Measurements from ENCODE around the gene ABCA3. TPM values are rescaled to one million over a fixed set of nuclear protein-coding genes. Genes with fewer than 3 reads are reported as not detected.

ABCA3 gene
- total and polyA plus RNA-seq, 8 donors: 6.8 to 334 (median 12.9) TPM

DNA sequence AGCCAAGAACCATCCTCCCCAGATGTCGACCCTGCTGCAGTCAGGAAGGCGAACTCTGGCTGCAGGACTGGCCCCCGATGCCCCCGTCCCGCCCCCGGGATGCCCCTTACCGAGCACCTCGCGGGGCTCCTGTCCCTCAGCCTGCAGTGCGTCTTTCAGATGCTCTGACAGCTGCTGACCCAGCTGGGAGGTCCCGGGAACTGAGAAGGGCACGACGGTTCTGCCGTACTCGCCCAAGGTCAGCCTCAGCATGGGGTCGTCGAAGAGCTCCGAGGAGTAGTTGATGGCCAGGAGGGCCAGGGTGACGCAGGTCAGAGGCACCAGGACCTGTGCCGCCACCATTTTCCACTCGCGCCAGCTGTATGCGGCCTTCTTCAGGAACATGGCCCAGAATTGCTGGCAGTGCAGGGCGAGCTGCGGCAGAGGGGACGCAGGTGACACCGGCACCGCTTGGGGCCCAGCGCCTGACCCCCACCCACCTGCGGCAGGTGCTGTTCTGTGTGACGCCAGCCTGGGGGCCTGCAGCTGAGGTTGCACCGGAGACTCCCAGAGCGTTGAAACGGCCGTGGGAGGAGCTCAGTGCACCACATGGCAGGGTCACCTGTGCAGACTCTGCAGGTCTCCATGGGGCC, 52.5 kb downstream of the ABCA3 start:
- no peak overlapping the region for H3K27ac ChIP-seq
- no peaks in the 10 kb centered on the region for H3K9me3 ChIP-seq
- no peaks in the 10 kb centered on the region for H3K4me1 ChIP-seq
- DNase-seq (peak in 1 of 4 donors; percentile 63), ATAC-seq (no peak)
- intact Hi-C loops (cut with DNase I): no loop called here
- no peak overlapping the region for H3K4me3 ChIP-seq
- no peaks in the 10 kb centered on the region for H3K27me3 ChIP-seq
- peaks cover 0 to 94% of the 10 kb centered on the region in 2 donors for H3K36me3 ChIP-seq
- no peak for TF ChIP-seq CTCF (IDR thresholded peaks at IDR 0.05)

DNA sequence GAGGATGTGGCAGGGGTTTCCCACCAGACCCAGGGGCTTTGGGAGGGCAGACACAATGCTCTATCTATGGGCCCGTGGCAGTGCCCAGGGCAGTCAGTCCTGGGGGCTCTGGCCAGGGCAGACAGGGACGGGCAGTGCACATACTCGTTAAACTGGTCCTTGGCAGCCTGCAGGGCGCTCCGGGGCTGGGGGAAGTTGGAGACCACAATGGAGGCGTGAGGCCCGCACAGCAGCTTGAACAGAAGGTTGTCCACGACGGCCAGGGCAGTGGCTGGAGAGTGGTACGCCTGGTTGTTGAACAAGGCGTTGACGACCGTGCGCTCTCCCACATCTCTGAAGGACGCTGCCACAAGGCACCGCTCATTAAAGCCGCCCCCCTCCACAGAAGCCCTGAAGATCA, 54.0 kb downstream of the ABCA3 start:
- H3K4me3 ChIP-seq: no peak overlapping the region
- H3K9me3 ChIP-seq: no peaks in the 10 kb centered on the region
- peak in 1 of 4 donors; percentile 65 for DNase-seq
- no peaks in the 10 kb centered on the region for H3K27me3 ChIP-seq
- no peak overlapping the region for H3K27ac ChIP-seq
- ATAC-seq: no peak
- no peaks in the 10 kb centered on the region for H3K4me1 ChIP-seq
- no peak for TF ChIP-seq CTCF (IDR thresholded peaks at IDR 0.05)
- H3K36me3 ChIP-seq: peaks cover 0 to 93% of the 10 kb centered on the region in 2 donors
- intact Hi-C loops (cut with DNase I): no loop called here

GRCh38 chr16:2285731-2286191, 54.8 kb downstream of the ABCA3 start:
- no peak overlapping the region for H3K27ac ChIP-seq
- peaks cover 0 to 93% of the 10 kb centered on the region in 2 donors for H3K36me3 ChIP-seq
- ATAC-seq: no peak
- H3K4me1 ChIP-seq: no peaks in the 10 kb centered on the region
- no peaks in the 10 kb centered on the region for H3K27me3 ChIP-seq
- H3K4me3 ChIP-seq: no peak overlapping the region
- intact Hi-C loops (cut with DNase I): no loop called here
- DNase-seq: peak in 1 of 4 donors; percentile 69
- no peak for TF ChIP-seq CTCF (IDR thresholded peaks at IDR 0.05)
- no peaks in the 10 kb centered on the region for H3K9me3 ChIP-seq

DNA sequence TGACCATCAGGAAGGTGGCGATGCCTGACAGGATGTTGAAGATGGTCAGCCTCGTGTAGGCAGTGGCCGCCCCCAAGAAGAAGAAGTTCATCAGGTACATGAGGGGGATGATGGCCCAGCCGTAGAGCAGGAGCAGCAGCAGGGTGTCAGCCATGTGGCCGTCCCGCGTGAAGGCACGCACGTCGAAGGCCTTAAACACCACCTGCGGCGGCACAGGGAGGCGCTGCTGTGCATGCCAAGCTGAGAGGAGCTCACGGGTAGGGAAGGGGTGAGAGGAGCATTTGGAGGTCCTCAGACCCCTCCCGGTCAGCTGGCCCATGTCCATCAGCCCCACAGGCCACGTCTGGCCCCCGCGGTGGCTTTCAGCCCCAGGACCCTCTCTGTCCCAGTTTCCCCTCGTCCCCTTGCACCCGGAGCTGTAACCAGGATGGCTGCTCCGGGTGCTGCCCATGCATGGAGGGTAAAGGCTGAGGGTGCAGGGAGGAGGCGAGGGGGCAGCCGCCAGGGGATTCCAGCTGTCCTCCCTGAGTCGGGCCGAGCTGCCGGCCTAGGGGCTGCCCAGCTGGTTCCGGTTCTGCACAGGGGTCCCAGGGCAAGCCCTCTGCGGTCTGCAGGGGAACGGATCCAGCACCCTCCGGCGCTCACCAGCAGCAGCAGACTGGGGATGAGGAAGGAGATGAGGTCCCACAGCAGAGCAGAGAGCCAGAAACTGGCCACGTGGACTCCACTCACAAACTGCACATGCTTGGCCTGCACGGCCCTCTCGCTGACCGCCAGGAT, 55.5 kb downstream of the ABCA3 start:
- no peaks in the 10 kb centered on the region for H3K9me3 ChIP-seq
- ATAC-seq (no peak), DNase-seq (peak in 1 of 4 donors; percentile 57)
- peaks cover 0 to 93% of the 10 kb centered on the region in 2 donors for H3K36me3 ChIP-seq
- H3K27ac ChIP-seq: no peak overlapping the region
- H3K4me3 ChIP-seq: no peak overlapping the region
- no peaks in the 10 kb centered on the region for H3K4me1 ChIP-seq
- TF ChIP-seq CTCF (IDR thresholded peaks at IDR 0.05): no peak
- no peaks in the 10 kb centered on the region for H3K27me3 ChIP-seq
- intact Hi-C loops (cut with DNase I): no loop called here
